HG03159 (cell line): ENCODE measurements around the gene CEBPG.

Experiments used
- ATAC-seq: cut with Tn5 transposase; IDR thresholded peaks from one replicate; pipeline ENCODE4 v1.9.1; 2021; ENCODE audit warnings: mild to moderate bottlenecking, moderate library complexity; ENCODE audit not compliant: unreplicated experiment

CEBPG gene

DNA sequence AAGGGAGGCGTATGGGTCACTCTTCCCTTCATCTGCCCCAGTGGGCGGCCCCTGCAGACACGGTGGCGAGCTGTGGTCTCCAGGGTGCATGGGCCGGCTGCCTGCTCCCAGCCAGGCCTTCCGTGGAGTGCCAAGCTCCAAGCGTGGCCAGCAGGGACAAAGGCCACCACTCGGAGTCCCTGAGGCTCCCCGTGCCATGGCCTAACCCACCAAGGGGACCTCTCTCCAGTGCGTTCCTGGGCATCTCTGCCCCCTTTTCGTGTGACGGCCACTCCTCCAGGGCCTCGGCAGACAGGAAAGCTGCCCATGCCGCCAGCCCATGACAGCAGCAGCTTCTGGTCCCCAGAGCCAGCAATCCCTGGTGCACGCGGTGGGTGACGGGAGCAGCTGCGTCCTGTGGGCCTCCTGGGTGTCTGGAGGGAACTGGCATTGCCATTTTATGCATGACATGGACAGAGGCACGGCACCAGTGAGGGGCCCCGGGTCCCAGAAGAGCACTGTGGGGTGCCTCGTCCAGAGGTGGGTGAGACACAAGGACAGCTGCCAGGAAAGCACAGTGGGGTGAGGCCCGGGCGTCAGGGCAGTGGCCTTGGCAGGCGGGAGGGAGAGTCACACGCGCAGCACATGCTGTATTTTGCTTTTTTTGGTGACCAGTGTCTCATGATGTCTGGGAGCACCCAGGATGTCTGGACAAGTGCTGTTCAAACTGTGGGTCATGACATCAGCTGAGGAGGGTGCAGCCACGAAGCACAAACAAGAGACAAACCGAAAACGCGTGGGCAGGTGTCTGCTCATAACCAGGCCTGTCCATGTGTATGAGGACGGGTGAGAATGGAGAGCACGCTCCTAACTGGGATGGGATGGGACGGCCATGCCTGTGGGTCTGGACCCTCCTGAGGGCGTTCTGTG, 32.3 kb downstream of the CEBPG start:
- ATAC-seq: no peak

- ATAC-seq: no peak
Observed at GRCh38 chr19:33406521-33407139, 33.1 kb downstream of the CEBPG start.

DNA sequence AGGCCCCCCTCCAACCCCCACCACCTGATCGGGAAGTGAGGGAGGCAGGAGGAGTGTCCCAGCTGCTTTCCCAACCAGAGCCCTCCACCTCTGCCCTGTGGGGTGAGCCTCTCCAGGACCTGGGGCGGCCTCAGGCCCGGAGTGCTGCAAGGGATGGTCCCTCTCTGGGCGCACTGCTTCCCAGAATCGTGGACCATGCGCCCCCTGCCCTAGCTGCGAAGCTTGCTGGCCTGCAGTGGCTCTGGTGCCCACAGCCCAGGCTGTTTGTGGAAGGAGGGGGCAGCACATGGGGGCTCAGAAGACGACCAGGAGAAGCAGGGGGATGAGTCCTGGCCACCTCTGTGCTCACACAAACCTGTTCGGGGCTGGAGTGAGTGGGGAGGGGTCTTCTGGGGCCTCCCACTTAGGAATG, 33.6 kb downstream of the CEBPG start:
- ATAC-seq: no peak

DNA sequence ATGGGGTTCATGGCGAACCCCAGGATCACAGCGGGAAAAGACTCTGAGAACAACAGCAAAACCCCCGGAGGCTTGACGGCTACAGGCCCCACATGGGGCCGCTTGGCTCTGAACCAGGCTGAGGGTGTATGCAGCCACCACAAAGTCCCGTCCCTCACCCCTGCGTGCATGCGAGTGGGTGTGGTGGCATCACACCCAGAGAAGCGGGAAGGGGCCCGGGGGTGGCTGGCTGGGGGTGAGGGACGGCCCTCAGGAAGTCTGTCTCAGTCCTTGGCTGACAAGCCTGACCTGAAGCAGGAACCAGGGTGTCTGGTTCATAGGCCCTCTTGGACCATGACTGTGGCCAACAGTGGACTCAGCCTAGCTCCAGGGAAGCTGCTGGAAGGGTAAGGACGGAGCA, 34.2 kb downstream of the CEBPG start:
- no peak for ATAC-seq

GRCh38 chr19:33408116-33408515, 34.6 kb downstream of the CEBPG start:
- no peak for ATAC-seq

DNA sequence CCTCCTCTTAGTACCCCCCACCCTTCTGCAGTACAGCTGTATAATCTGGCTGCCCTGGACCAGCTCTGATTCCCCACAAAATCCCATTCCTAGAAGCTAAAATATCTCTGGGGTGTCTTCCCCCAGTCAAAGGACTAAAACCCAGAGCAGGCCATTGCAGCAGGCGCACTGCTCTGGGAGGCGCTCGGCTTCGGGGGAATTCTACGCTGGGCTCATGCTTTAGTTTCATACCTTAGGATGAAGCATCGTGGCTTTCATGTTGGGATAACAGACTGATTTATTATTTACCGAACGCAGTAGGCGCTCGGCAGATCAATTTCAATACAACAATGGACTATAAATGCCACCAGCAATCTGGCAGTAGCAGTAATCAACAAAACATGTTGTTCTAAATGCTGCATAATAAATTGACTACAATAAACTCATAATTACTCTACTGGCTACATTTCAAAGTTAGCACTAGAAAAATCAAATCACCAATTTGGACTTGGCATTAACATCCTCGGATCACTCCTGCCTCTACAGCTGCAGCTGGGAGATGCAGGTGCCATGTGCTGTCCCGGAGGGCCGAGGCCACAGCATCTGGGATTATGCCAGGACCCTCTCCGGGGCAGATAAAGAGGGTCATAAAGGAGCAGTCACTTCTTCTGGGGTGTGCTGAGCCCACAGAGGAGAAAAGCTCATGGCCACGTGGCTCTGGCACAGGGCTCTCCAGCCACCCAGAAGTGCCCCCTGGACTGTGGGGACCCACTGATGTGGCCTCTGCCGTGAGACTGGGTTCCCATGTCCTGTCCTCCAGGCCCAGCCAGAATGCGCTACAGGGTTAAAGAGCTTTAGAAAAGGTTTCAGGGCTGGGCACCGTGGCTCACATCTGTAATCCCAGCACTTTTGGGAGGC, 35.3 kb downstream of the CEBPG start:
- no peak for ATAC-seq

GRCh38 chr19:33409906-33410685, 36.6 kb downstream of the CEBPG start:
- no peak for ATAC-seq

DNA sequence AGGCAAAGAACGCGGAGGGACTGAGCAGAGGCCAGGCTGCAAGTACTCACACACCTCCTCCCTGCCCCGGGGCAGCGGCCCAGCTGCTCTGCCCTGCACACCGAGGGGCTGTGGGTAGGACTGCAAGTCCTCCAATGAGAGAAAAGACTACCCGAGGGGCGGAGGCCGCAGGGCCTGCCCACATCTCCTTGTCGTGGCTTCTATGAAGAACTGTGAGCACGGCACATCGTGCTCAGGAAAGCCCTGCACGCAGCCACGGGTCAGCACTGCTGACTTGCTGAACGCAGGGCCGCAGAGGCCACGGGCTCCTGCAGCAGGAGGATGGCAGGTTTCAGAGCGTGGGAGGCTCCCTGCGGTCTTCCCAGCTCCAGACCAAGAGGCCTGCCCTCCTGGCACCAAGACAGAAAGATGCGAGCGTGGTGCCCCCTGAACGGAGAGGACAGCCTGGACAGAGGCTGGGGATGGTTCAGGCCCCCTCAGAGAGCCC, 37.4 kb downstream of the CEBPG start:
- no peak for ATAC-seq

- no peak for ATAC-seq
Observed at GRCh38 chr19:33411621-33412180, 38.2 kb downstream of the CEBPG start.

GRCh38 chr19:33412601-33413425, 39.3 kb downstream of the CEBPG start:
- ATAC-seq: no peak

GRCh38 chr19:33413426-33413725, 39.9 kb downstream of the CEBPG start:
- ATAC-seq: no peak

DNA sequence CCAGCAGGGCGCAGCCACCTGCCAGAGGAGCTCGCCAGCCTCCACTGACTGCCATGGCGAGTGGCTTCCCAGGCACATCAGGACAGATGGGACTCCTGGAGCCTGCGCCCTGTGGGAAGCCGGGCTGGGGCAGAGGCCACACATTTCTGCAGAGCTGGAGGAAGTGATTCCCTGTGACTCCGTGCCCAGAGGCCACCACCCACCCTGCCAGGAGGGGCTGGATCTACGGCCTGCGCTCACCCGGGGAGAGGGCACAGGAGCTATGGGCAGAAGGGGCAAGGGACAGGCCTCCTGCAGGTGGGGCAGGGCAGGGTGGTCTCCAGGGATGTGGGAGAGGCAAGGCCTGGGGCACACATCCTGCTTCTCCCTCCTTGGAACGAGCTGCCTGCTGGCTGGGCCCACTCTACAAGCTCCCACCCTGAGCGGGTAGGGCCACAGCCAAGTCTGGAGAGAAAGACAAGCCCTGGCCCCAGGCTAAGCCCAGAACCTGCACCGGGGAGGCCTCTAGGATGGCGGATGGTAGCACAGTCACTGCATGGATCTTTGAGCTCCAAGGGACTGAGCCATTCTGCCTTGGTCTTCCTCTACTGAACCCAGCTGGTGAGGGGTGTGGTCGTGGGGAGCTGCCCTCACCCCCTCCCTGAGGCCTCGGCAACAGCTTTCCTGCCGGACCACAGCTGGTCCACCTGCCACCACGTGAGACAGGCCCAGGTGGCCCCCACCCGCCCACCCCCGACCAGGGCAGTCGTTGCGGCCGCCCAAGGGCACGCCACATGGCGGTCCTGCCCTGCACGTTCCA, 40.6 kb downstream of the CEBPG start:
- ATAC-seq: no peak

GRCh38 chr19:33414667-33415605, 41.4 kb downstream of the CEBPG start:
- no peak for ATAC-seq

DNA sequence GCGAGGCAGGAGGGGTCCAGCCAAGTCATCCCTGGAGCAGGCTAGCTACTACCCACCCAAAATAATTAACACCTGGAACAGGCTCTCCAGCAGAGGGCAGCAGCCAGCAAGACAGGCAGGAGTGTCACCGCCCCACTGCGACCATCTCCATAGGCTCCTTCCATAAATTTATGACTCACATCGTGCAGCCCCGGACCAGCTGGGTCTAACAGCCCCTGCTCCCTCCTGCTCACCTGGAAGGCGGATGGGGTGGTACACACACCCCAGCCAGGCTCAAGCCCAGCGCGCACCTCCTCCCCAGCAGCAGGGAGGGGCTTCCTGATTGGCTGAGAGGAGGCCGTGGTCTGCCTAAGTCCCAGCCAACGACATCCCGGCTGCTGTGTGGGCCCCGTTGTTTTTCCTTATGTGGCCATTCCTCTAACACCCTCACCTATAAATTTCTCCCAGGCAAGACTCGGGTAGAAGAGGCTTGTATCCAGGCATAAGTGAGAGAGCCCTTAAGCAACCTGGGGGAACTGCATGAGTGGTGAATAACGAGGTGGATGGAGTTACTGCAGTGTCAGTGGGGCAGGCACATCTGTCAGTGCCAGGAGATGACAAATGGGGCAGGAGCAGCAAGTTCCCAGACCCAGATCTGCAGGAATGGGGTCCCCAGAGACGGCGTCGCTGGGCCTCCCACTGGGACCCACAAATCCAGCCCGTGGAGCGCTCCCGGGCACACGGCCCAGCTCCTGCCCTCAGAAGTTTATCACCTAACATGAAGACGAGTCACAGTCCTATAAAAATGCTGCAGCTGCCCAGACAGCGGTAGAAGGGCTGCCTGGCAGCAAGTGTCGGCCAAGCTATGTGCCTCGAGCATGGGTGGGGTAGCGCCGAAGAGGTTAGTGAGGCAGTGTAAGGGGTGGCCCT, 43.1 kb downstream of the CEBPG start:
- no peak for ATAC-seq

GRCh38 chr19:33417751-33418150, 44.2 kb downstream of the CEBPG start:
- ATAC-seq: no peak

GRCh38 chr19:33418461-33418860, 45.0 kb downstream of the CEBPG start:
- ATAC-seq: no peak
